Choroid plexus epithelial cell (primary cell): ENCODE measurements around the gene NOL9.

Experiments used
- DNase-seq: peaks from one replicate; pipeline ENCODE4 v3.0.0-alpha.2; 2010; ENCODE audit warnings: low read depth
- H3K4me3 ChIP-seq: 2 replicates; pipeline ENCODE4 v1.5.1; 2011; ENCODE audit warnings: low read depth, mild to moderate bottlenecking, control low read depth, low read length, moderate library complexity
- TF ChIP-seq, protein P1 (sequence below): conservative IDR thresholded peaks from 2 replicates; pipeline ENCODE4 v1.5.1; 2011; ENCODE audit warnings: low read depth, mild to moderate bottlenecking, control low read depth, inconsistent platforms, low read length, moderate library complexity

NOL9 gene

DNA sequence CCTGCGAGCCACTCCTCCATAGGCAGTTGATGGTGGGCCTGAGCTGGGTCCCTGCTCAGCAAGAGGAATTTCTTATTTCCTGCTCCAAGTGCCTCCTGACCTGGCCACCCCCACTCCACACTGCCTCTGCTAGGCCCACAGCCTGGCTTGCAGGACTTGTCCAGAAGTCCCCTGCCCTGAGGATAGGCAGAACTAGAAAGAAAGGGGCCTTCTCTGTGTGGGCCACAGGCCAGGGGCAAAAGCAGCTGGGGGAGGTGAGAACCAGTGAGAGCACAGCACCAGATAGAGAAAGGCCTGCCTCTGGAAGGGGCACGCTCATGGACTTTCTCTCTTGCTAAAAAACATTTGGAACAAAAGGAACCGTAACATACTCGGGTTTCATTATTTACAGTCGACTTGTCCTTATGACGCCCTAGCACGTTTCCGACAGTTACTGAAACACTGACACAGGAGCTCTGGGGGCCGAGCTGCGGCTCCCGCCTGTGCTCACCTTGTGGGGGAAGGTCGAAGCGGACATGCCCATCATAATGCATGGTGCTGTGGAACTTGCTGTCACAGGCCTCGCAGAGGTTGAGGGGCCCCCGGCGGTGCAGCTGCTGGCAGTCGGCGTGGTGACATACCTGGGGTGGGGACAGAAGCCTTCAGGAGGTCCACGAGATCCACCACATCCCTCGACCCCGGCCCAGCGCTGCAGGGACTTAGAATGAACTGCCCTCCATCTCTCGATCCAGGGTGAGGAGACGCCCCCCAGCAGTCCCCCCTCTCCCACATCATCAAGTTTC is 77.1 kb downstream of the NOL9 start:
- no peak overlapping the region for H3K4me3 ChIP-seq
- DNase-seq, result no peak
- TF ChIP-seq, protein P1, sequence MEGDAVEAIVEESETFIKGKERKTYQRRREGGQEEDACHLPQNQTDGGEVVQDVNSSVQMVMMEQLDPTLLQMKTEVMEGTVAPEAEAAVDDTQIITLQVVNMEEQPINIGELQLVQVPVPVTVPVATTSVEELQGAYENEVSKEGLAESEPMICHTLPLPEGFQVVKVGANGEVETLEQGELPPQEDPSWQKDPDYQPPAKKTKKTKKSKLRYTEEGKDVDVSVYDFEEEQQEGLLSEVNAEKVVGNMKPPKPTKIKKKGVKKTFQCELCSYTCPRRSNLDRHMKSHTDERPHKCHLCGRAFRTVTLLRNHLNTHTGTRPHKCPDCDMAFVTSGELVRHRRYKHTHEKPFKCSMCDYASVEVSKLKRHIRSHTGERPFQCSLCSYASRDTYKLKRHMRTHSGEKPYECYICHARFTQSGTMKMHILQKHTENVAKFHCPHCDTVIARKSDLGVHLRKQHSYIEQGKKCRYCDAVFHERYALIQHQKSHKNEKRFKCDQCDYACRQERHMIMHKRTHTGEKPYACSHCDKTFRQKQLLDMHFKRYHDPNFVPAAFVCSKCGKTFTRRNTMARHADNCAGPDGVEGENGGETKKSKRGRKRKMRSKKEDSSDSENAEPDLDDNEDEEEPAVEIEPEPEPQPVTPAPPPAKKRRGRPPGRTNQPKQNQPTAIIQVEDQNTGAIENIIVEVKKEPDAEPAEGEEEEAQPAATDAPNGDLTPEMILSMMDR, result no peak

DNA sequence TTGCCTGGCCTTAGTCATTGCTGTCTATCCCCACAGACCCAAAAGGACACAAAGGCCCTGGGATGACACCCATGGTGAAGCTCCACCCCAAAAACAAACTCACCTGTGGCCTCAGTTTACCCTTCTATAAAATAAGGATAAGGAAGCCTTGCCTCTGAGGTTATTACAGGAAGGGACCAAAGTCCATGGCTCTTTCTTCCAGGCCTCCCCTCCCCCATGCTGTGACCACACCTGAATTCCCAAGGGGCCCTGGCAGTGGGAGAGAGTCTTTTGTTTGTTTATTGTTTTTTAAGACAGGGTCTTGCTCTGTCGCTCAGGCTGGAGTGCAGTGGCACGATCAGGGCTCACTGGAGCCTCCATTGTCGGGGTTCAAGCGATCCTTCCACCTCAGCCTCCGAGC is 77.8 kb downstream of the NOL9 start:
- no peak overlapping the region for H3K4me3 ChIP-seq
- no peak for DNase-seq
- TF ChIP-seq, protein P1, result no peak

DNA sequence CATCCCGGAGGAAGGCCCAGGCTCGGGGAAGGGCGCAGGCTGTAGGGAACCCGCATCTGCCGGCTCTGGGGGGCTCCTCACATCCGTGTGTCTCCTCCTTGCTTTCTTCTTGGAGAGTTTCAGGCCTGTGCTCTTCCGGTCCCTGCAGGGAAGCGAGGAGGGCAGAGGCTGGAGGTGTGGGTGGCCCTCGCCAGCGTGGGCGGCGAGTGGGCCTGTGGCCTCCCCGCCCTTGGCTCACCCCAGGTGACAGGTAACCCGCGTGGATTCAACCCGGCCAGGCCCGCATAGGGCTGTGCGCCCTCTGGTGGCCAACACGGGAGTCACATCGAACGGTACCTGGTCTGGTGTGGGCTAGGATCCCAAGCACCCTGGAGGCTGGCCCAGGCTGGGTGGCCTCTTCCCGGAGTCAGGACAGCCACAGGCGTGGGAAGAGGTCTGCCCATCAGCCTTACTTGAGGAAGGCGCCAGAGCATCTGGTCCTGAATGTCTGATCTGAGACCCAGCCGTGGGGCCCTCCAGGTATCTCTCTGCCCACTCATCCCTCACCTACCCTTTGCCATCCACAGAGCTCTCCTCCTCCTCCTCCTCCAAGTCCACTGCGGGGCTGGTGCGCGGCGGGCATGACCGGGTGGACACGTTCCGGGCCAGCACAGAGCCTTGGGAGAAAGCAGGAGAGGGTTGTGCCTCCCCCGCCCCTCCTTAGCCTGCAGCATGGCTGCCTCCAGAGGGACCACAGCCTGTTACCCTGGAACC is 78.8 kb downstream of the NOL9 start:
- TF ChIP-seq, protein P1, result peak; percentile 89
- H3K4me3 ChIP-seq, result no peak overlapping the region
- peak; percentile 40 for DNase-seq

DNA sequence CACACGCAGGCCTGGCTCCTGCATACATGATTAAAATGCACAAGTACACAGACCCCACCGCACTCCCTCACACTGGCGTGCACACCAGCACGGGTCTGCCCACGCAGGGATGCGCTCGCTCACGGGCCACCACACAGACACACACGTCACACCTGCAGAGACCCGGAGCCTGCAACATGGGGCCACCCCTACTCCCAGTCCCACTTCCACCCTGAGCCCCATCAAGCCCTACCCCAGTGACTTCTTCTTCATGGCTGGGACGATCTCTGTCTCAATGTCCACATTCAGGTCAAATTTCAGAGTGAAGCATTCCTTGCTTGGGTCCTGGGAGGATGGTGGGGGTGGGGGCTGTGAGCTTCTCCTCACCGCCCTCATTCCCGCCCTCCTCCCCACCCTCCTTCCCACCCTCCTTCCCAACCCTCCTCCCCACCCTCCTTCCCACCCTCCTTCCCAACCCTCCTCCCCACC is 79.5 kb downstream of the NOL9 start:
- no peak overlapping the region for H3K4me3 ChIP-seq
- TF ChIP-seq, protein P1, result no peak

DNA sequence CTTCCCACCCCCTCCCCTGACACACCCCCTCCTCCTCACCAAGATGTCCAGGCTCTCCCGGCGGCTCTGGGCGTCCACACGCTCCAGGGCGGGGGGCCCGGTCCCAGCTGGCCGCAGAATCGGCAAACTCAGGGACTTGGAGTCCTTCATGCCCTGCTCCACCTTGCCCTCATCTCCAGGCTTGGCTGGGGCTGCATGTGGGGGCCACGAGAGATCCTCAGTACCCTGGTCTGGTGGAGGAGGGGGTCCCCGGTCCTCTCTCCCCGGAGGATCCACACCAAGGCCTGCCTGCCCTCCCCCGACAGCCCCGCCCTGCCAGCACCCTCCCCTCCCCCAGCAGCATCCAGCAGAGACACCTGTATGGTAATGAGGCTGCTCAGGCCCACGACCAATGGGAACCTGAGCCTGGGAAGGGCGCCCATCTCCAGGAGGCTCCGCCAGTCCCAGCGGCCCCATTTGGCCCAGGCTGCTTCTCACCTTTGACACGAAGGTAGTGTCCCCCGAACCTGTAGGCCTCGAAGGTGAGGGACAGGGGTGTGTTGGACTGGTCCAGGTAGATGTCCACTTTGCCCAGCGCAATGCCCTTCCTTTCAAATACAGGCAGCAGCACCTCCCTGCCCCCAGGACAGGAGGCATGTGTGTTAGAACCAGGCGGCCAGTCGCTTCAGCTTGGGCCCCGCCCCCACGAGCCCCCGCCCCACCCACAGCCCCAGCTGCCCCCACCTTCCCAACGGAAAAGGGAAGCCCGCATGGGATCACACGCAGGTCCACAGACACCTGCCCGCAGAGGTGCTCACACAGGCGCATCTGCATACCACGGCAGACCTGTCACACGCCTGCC is 80.1 kb downstream of the NOL9 start:
- DNase-seq, result no peak
- TF ChIP-seq, protein P1, result no peak
- H3K4me3 ChIP-seq, result no peak overlapping the region

More for the DNA sequence above, 79.5 kb downstream of the NOL9 start:
- no peak for DNase-seq

DNA sequence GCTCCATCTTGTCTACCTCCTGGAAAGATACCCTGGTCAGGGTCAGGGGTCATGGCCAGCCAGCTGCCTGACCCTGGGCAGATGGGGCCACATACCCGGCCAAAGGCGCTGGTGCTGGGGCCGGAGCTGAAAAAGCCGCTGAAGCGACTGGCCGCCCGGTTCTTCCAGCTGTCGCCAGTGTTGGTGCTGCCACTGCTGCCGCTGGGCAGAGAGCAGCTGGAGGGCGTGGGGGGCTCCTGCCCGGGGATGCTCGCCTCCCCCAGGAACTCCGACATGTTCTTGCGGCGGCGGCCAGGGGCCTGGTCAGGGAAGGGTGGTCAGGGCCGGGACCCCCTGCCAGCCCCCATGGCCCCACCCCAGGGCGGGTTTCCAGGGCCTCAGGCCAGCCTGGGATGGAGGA is 81.2 kb downstream of the NOL9 start:
- H3K4me3 ChIP-seq, result no peak overlapping the region
- no peak for DNase-seq
- TF ChIP-seq, protein P1, result no peak
